Activated CD8-positive, alpha-beta memory T cell treated with anti-CD3 and anti-CD28 coated beads, Interleukin-2, amount 50 U/mL, for 24 hours (primary cell): ENCODE results near the gene ANO4.
"Not testable (repeated sequence)": the region's sequence is repeated elsewhere in the genome, so short reads cannot be mapped to it uniquely, and the experiment has no call there.

Experiments used
- DNase-seq: peaks from one replicate; pipeline ENCODE4 v3.0.0-alpha.2; 2020; ENCODE audit errors: extremely low read depth

Gene ANO4

DNA sequence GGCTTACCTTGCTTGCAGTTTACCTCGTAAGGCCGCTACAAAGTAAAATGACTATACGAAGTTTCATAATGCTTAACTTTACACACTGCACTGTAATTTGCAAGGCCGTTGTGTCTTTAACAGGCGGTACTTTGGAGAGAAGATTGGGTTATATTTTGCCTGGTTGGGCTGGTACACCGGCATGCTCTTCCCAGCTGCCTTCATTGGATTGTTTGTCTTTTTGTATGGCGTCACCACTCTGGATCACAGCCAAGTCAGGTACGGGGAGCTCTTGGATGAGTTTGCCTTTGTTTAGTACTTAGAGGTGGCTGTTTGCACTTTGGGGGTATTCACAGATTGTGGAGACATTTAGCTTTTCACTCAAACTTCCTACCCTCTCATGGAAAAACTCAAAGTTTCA is 247.6 kb downstream of the ANO4 start:
- DNase-seq: no peak

DNA sequence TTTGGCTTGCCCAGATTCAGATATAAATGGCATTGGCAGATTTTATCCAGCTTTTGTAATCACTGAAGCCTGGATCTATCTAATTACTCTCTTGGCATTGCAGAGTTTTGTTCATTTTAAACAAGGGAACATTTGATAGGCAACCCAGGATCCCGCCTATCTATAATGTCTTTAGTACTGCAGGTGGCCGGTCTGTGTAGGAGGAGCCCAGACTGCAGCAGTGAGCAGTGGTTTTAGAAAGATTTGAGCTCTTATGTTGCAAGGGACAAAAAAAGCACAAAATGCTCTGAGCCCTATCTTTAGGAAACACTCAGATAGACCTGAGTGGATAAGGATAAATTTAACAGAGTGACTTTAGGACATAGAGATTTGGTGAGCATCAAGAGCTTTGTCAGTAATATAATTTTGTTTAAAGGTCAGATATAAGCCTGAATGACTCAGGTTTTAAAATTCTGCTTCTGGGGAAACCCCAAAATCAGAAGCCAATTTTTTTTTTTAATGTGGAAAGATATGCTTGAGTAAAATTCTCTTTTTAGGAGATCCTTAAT is 250.0 kb downstream of the ANO4 start:
- DNase-seq: no peak

DNA sequence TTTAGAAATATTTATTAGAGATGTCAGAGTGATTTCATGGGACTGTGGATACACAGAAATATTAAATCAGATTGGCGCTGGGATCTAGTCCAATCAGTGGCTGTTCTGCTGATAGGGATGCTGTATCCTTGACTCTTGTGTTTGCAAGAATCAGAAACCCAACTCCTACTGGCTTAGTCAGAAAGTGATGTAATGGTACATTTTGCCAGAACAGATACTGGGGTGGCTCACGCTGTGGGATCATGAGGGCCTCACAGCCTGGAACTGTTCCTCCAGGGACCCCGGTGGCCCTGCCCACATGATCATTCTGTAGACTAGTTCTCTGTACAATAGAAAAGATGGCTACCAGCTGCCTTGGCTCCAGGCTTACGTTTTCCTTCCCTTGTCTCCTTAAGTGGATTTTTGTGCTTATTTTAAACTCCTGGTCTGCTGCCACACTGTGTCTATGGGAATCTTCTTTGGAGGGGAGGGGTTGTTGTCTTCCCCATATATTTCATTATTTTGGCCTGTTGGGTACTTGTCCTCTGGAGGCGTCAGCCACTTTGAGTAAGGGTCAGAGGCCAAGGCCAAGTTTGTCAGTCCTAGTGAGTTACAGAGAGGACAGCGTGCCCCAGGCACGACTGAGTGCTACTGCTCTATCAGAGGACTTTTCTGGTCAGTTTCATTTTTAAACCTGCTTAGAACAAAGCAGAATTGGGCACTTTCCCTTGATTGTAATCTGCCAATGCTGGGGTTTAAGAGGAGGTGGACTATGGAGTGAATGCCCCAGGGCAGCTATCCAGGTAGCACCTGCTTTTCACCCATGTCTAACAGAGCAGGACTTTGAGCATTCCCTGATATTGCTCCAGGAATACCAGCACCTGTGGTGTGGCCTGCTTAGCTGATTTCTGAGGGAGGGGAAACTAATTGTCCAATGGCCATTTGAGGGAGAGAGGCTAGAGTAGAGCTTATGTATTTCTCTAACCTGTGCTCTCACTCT is 251.2 kb downstream of the ANO4 start:
- DNase-seq: no peak

DNA sequence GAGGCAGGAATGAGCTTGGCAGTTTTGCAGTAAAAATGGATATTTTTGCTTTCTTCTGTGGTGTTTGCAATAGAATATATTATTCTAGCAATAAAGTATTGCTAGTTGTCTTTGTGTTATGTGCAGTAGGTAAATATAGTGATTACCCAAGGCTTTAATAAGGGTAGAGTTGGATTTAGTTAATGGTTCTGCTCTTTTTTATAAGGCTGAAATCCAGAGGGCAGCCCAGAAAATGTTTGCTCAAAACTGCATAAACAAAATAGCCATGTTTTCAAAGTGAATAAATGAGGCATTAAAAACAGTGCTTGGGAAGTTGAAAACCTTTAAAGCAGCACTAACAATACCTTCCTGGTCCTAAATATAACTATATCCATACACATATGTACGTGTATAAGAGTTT is 253.1 kb downstream of the ANO4 start:
- DNase-seq: no peak

DNA sequence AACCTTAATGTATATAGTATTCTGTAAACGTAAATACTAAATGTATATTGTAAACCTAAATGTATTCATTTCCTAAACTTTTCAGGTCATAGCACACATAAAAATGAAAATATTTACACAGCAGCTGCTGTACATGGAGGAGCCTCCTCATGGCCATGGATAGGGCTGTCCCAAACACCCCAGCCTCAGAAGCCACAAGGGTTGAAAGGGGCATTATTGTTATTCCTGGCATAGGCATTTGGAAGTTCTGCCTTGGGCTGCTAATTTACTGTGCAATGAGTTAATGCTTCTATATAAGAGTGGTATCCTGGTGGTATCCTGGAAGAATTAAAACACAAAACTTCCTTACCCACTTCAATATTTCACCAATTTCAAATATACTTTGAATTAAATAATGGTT is 256.1 kb downstream of the ANO4 start:
- no peak for DNase-seq

DNA sequence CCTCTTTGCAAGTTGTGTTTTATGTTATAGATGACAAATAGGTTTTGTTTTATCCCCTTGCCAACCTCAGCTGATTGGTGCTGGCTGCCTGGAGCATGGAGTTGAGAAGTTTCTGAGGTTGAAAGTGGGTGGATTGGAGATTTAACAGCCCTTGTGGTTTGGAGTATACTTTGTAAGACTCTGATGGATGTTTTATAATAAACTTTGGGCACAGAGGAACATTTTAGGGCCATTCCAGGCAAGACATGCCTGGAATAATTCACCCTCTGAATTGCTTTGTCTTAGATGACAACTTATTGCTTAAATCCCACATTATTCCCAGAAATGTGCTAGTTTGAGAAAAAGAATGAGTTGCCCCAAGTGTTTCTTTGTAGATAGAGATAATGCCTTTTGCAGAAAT is 256.6 kb downstream of the ANO4 start:
- DNase-seq: no peak

DNA sequence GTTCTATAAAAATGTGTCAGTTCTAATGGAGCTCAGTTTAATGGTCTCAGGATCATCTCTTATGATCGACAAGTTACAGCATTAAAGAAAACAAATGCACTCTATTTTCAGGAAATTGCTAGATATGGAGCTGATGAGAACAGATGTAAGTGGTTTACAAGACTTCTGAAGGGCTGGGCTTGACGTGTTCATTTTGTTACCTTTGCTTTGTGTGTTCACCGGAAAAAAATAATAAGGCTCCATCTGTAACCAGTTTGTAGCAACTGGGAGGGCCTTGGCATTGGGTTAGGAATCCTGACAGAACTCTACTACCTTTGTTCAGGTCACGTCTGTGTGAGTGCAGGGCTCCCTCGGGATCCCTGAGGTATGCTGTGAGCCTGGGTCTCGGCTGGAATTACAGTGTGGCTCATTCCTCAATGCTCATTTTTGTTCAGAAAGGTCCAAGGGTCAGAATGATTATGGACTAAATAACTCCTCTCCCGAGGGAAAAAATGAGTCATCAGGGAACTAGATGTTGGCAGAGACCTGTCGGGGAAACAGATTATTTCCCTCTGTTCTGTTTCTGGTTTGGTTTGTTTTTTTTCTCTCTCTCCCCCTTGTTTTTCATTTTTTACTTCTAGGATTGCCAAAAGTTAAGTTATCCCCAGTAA is 257.4 kb downstream of the ANO4 start:
- DNase-seq: no peak

DNA sequence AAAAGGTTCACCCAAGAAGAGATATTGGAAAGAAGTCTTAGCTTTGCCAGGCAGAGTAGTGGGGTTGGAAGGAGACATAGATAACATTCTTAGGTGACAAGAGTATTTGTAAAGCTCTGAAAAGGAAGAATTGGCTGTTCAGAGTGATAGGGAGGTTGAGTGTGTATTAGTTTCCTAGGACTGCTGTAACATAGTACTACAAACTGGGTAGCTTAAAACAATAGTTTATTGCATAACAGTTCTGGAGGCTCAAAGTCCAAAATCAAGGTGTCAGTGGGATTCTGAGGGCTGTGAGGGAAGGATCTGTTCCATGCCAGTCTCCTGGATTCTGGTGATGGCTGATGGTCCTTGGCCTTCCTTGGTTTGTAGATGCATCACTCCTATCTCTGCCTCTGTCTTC is 258.6 kb downstream of the ANO4 start:
- no peak for DNase-seq

DNA sequence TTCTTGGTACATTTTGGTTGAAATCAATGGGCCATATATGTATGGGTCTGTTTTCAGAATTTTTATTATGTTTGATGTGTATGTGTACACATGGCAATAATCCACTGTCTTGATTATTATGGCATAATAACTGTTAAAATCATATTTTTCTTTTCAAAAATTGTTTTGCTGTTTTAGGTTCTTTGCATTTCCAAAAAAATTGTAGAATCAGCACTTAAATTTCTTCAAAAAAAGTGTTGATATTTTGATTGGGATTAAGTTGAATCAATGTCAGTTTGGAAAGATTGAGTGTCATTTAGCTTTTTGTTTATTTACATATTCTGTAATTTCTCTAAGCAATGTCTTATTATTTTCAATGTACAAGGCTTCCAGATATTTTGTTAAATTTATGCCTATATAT is 261.4 kb downstream of the ANO4 start:
- no peak for DNase-seq

DNA sequence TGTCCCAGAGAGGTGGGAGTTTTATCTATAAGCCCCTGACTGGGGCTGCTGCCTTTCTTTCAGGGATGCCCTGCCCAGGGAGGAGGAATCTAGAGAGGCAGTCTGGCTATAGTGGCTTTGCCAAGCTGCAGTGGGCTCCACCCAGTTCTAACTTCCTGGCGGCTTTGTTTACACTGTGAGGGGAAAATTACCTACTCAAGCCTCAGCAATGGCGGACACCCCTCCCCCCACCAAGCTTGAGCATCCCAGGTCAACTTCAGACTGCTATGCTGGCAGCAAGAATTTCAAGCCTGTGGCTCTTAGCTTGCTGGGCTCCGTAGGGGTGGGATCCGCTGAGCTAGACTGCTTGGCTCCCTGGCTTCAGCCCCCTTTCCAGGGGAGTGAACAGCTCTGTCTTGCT is 267.9 kb downstream of the ANO4 start:
- not testable (repeated sequence) for DNase-seq

DNA sequence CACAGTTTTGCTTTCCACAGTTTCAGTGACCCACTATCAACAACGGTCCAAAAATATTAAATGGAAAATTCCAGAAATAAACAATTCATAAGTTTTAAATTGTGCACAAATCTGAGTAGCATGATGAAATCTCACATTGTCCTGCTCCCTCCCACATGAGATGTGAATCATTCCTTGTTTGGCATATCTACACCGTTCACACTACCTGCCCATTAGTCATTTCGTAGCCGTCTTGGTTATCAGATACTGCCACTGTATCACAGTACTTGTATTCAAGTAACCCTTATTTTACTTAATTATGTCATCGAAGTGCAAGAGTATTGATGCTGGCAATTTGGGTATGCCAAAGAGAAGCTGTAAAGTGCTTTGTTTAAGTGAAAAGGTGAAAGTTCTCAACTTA is 270.1 kb downstream of the ANO4 start:
- no peak for DNase-seq

DNA sequence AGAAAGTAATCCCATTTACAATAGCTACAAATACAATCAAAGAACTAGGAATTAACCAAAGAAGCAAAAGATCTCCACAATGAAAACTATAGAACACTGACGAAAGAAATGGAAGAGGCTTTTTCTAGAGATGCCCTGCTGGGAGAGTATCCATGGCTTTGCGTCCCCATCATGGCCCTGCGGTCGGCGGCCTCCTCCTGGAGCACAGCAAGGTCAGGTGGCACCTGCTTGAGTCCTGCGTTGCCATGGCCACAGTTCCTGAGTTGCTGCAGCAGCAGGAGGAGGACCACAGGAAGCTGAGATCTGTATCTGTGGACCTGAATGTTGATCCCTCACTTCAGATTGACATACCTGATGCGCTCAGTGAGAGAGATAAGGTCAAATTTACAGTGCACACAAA is 271.9 kb downstream of the ANO4 start:
- DNase-seq: no peak

DNA sequence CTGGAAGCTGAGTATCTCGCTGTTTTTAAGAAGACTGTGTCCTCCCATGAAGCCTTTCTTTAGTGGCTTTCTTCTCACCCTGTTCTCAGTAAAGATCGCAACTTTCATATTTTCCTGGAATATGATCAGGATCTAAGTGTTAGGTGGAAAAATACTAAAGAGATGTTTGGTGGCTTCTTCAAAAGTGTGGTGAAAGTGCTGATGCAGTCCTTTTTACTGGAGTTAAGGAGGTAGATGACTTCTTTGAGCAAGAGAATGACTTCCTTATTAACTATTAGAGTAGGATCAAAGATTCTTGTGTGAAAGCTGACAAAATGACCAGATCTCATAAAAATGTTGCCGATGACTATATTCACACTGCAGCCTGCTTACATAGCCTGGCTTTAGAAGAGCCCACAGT is 273.8 kb downstream of the ANO4 start:
- no peak for DNase-seq

DNA sequence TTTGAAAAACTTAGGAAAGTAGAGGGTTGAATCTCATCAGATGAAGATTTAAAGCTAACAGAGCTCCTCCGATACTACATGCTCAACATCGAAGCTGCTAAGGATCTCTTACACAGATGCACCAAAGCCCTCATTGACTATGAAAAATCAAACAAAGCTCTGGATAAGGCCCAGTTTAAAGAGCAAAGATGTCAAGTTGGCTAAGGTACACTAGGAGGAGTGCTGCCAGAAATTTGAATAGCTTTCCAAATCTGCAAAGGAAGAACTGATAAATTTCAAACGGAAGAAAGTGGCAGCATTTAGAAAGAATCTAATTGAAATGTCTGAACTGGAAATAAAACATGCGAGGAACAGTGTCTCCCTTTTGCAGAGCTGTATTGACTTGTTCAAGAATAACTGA is 274.3 kb downstream of the ANO4 start:
- DNase-seq: no peak

DNA sequence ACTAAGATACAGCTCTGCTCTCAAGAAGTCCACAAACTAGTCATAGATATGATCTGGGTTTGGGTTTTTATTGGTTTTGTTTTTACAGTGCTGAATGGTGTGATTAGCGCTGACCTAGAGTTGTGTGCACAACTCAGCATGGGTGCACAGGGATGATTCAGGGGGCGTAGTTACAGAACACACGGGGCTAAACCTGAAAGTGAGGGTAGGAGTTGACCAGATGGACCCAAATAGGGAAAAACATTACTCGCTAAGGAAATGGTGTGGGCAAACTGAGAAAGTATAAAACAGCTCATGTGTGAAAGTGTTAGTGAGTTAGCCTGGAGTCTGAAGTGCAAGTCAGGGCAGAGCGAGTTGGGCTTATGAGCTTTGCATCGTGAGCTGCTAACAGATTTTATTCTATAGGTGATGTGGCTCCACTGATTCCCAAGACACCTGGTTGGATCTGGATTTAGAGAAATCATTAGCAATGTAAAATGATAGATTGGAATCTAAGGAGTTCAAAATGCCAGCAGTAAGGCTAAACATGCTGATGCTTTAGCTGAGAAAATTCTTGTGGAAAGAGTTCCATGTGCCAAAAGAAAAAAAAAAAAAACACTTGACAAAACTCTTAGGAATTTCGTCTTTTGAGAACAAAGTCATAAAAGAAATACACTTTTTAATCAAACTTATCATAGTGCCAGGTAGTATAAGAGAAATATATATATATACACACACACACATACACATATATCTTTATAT is 280.5 kb downstream of the ANO4 start:
- no peak for DNase-seq

DNA sequence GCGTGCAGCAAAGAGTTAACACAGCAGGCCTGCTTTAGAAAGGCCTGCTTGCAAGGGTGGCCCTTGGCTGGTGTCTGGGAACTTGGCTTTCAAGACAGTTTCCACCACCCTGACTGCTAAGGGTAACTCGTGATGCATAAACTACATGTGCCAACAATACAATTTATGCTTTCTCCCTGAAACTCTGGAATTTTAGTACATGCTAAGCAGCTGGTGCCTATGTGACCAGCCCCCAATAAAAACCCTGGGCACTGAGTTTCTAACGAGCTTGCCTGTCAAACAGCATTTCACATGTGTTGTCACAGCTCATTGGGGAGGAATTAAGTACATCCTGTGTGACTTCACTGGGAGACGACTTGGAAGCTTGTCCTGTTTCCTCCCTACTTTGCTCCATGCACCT is 282.3 kb downstream of the ANO4 start:
- DNase-seq: no peak

DNA sequence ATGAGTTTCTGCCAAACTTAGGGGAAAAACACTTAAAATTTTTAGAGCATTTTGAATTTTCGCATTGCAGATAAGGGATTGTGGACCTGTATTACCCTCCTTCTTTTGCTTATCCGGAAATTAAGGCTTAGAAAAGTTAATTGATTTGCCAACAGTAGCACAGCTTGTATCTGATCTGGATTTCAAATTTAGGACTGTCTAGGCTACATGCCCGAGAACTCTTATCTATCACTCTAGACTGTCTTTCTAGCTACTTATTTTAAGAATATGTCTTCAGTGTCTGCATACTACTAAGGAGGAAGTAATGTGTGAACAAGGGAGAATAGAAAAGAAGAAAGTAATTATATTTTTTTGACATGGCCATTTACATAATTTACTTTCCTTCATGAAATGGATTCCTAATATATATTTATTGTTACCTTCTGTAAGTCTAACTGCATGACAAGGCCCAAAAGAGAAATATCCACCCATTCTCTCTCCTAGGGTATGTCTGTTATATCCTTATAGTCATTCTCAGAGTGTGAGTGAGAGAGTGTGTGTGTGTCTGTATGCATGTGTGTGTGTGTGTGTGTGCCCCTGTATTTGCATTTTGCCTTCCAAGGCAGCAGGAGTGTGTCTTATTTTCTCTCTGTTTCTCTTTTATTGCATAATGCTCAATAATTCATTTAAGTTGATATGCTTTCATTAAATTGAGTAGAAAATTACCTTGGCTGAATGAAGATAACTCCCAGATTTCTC is 283.4 kb downstream of the ANO4 start:
- no peak for DNase-seq

DNA sequence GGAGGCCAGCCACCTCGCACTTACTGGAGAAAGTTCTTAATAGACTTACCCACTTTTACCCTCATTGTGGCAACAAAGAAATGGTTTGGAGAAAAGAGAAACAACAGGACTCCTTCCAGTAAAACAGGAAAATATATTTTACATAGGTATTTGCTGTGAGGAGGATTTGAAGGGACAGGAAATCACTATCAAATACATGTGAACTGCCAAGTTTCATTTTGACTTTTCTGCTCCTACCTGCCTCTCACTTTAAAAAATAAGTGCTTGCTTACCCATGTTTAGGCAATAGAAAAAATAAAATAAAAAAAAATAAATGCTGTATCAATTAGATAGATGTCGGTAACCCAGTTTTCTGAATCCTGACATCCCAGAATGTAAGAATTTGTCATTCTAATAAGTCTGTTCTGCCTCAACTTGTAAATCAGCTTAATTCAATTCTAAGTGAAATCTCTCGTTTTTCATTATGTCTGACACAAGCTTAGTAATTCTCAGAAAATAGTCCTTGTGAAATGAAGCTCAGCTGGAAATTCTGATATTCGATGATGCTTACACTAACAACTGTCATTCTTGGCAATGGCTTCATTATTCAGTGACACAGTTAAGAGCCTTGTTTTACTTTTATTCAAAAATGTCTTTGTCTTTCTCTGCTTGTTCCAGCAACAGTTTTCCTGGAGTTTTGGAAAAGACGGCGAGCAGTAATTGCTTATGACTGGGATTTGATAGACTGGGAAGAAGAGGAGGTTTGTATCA is 284.1 kb downstream of the ANO4 start:
- DNase-seq: no peak

DNA sequence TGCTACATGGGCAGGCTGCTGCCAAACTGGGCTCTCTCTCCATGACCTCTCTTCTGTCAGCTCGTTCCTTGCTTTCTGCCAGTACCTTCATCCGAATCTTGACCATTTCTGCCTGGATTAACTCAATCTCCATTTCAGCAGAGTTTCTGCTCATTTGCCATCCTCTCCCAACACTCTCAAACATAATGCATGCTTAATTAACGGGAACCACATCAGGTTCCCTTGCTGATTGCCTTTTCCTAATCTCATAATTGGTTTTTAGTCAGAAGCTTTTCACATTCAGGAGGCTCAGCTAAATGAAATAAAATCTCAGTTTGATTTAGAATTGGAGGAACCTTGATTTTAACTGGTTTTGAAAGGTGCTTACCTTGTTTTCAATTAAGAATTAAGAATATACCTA is 288.1 kb downstream of the ANO4 start:
- DNase-seq: no peak

DNA sequence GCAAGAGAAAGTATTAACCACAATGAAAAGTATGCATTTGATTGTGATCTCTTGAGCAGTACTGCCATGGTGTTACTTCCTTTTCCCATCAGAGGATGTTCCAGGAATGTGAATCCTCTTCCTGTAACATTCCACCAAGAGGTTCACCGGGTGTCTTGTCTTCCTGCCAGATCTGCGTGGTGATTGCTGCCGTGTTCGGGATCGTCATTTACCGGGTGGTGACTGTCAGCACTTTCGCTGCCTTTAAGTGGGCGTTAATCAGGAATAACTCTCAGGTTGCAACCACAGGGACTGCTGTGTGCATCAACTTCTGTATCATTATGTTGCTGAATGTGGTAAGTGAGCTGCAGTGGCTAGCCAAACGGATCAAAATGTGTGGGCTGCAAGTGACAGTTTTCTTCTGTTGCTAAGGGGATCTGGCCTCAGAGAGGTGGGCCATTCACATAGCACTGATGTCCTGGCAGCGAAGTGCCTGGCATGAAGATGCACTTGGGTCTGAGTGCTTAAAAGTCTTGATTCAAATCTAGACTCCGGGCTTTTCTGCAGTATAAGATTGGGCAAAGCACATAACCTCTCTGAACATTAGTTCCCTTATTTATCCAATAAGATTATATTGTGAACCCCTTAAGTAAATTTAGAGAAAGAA is 292.0 kb downstream of the ANO4 start:
- DNase-seq: no peak
